Thyroid gland (tissue), 4 donors: ENCODE data around the gene CHAD. TPM values are rescaled to one million over a fixed set of nuclear protein-coding genes. Genes with fewer than 3 reads are reported as not detected.
A peak's percentile ranks its signal among the peaks of the same experiment; 100 is the strongest.

Experiments
- DNase-seq, 2 donors: peaks; one replicate each; pipeline ENCODE4 v3.0.0-alpha.2; 2019
- H3K27ac ChIP-seq, 3 donors: fragments of 200-600 bp; sonication (generic); 1 replicate in 2 of 3; 2 replicates in 1 of 3; pipeline ENCODE4 v1.5.1; 2016 to 2019; ENCODE audit warnings: mild to moderate bottlenecking in 1 of 3, moderate library complexity in 1 of 3
- H3K27me3 ChIP-seq: fragments of 200-600 bp; sonication (generic); one replicate; pipeline ENCODE4 v1.5.1; 2019
- H3K36me3 ChIP-seq, 2 donors: fragments of 200-600 bp; sonication (generic); one replicate each; pipeline ENCODE4 v1.5.1; 2016 to 2019
- H3K4me1 ChIP-seq, 2 donors: fragments of 200-600 bp; sonication (generic); one replicate each; pipeline ENCODE4 v1.5.1; 2017 to 2019
- H3K4me3 ChIP-seq, 3 donors: fragments of 200-600 bp; sonication (generic); replicated peaks in 1 of 3; 1 replicate in 2 of 3; 2 replicates in 1 of 3; pipeline ENCODE4 v1.5.1; 2016; ENCODE audit warnings: mild to moderate bottlenecking in 1 of 3
- H3K9me3 ChIP-seq: fragments of 200-600 bp; sonication (generic); one replicate; pipeline ENCODE4 v1.5.1; 2017
- CTCF ChIP-seq, 6 experiments: fragments of 200-600 bp in 3 of 6; fragments of 450-650 bp in 3 of 6; sonication (generic) in 3 of 6; IDR thresholded peaks; one replicate each; pipeline ENCODE4 v1.5.1; 2016 to 2019; ENCODE audit warnings: antibody characterized with exemption in 6 of 6, mild to moderate bottlenecking in 2 of 6, inconsistent platforms in 1 of 6, moderate library complexity in 1 of 6
- POLR2A ChIP-seq, 2 donors: fragments of 450-650 bp; IDR thresholded peaks; one replicate each; pipeline ENCODE4 v1.6.1; 2017; ENCODE audit warnings: antibody characterized with exemption in 2 of 2, mild to moderate bottlenecking in 2 of 2, moderate library complexity in 1 of 2
- WGBS, 2 donors: methylation state at CpG; one replicate each; pipeline ENCODE4 v1.1.5; 2017; 5-methylcytosine and 5-hydroxymethylcytosine counted together
- intact Hi-C: fragments of 100-400 bp; cut with DNase I; formaldehyde crosslinking; loops from one replicate; pipeline ENCODE4 v1.15.1; 2023
- total RNA-seq, 4 donors: library from RNA; depleted of rRNA; stranded (reverse); fragments of >200 nt; gene quantifications; one replicate each; pipeline ENCODE4 v1.2.3, GENCODE V29; 2016

The CHAD gene
- total RNA-seq, 4 donors from 2014 or later: 0.67 TPM; not detected in 3

DNA sequence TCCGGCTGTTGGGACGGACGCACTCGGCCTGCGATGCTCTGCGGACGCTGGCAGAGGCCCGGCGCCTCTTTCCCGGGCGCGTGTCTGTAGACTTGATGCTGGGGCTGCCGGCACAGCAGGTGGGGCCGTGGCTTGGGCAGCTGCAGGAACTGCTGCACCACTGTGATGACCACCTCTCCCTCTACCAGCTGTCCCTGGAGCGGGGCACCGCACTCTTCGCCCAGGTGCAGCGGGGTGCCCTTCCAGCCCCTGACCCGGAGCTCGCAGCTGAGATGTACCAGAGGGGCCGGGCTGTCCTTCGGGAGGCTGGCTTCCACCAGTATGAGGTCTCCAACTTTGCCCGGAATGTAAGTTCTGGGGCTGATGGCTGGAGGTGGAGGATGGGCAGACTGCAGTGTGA is 13.4 kb upstream of the CHAD start:
- DNase-seq: no peak
- Histone ChIP-seq H3K36me3 (peaks cover 9 to 10% of the 10 kb centered on the region in 2 donors), H3K27ac (peak overlapping the region in 1 of 3 donors; percentile 93), H3K9me3 (no peaks in the 10 kb centered on the region), H3K4me1 (peaks cover 35% of the 10 kb centered on the region in 2 donors), H3K27me3 (no peaks in the 10 kb centered on the region), H3K4me3 (no peak overlapping the region)
- intact Hi-C loops: loop anchor here (10.0 kb wide), 2 partner anchors 143 to 203 kb away; no protein-coding TSS in a partner anchor
- WGBS, 2 donors: 75 to 92% methylated on average over 6 to 23 of the region's 23 CpGs
- TF ChIP-seq POLR2A (IDR thresholded peaks at IDR 0.05) (no peak), CTCF (IDR thresholded peaks at IDR 0.05) (no peak)

- H3K9me3 ChIP-seq: no peaks in the 10 kb centered on the region
- intact Hi-C loops: loop anchor here (10.0 kb wide), 2 partner anchors 143 to 203 kb away; no protein-coding TSS in a partner anchor
- H3K4me3 ChIP-seq: no peak overlapping the region
- no peak for DNase-seq
- no peak overlapping the region for H3K27ac ChIP-seq
- H3K4me1 ChIP-seq: peaks cover 35% of the 10 kb centered on the region in 2 donors
- 84% methylated on average over 4 of the region's 4 CpGs for WGBS, 2 donors
- H3K36me3 ChIP-seq: peaks cover 9 to 10% of the 10 kb centered on the region in 2 donors
- no peak for TF ChIP-seq CTCF (IDR thresholded peaks at IDR 0.05)
- TF ChIP-seq POLR2A (IDR thresholded peaks at IDR 0.05): no peak
- H3K27me3 ChIP-seq: no peaks in the 10 kb centered on the region
Measured at GRCh38 chr17:50481648-50482047, 13.0 kb upstream of the CHAD start.

GRCh38 chr17:50480854-50481490 is 12.3 kb upstream of the CHAD start:
- no peaks in the 10 kb centered on the region for H3K9me3 ChIP-seq
- peaks cover 7 to 10% of the 10 kb centered on the region in 2 donors for H3K36me3 ChIP-seq
- intact Hi-C loops: loop anchor here (10.0 kb wide), 2 partner anchors 144 to 204 kb away; no protein-coding TSS in a partner anchor
- H3K27me3 ChIP-seq: no peaks in the 10 kb centered on the region
- H3K27ac ChIP-seq: peak overlapping the region in 2 of 3 donors; percentile 29 to 32
- 92 to 96% methylated on average over 2 of the region's 2 CpGs for WGBS, 2 donors
- no peak for DNase-seq
- peaks cover 35% of the 10 kb centered on the region in 2 donors for H3K4me1 ChIP-seq
- TF ChIP-seq POLR2A (IDR thresholded peaks at IDR 0.05): no peak
- TF ChIP-seq CTCF (IDR thresholded peaks at IDR 0.05): no peak
- no peak overlapping the region for H3K4me3 ChIP-seq

DNA sequence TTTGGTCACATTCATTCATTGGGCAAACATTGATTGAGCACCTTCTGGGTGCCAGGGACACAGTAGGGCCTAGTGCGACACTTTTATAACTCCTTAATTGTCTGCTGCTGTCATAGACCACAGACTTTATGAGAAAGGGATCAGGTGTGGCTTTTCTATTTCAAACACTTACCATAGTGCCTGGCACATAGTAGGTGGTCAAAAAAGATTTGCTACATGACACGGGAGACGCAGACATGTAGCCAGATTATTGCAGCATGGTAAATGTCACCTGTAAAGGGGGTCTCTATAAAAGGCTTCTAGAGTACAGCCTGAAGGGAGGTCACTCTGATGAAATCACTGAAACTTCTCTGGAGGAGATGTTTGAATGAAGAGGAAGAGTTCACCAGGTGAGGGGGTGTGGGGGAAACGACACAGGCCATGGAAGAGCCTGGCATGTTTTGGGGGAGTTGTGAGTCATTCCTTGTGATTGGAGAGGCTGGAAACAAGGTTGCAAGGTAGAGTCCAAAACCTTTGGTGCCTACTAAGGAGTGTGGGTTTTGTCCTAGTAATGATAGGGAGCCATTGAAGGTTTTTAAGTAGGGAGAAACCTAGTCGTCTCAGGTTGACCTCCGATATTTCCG is 11.6 kb upstream of the CHAD start:
- H3K27me3 ChIP-seq: no peaks in the 10 kb centered on the region
- peaks cover 35% of the 10 kb centered on the region in 2 donors for H3K4me1 ChIP-seq
- WGBS, 2 donors: 85 to 87% methylated on average over 7 of the region's 7 CpGs
- no peak overlapping the region for H3K4me3 ChIP-seq
- TF ChIP-seq CTCF (IDR thresholded peaks at IDR 0.05) (no peak), POLR2A (IDR thresholded peaks at IDR 0.05) (no peak)
- peaks cover 0 to 6% of the 10 kb centered on the region in 2 donors for H3K36me3 ChIP-seq
- no peak for DNase-seq
- intact Hi-C loops: loop anchor here (10.0 kb wide), 2 partner anchors 145 to 205 kb away; no protein-coding TSS in a partner anchor
- H3K27ac ChIP-seq: peak overlapping the region; percentile 33 to 87 (median 86)
- no peaks in the 10 kb centered on the region for H3K9me3 ChIP-seq
